HG03159 (cell line): ENCODE results near the gene DNASE1.
"Not testable (repeated sequence)": the region's sequence is repeated elsewhere in the genome, so short reads cannot be mapped to it uniquely, and the experiment has no call there.

ENCODE experiments used
- ATAC-seq: cut with Tn5 transposase; IDR thresholded peaks from one replicate; pipeline ENCODE4 v1.9.1; 2021; ENCODE audit warnings: mild to moderate bottlenecking, moderate library complexity; ENCODE audit not compliant: unreplicated experiment

DNASE1 gene, protein sequence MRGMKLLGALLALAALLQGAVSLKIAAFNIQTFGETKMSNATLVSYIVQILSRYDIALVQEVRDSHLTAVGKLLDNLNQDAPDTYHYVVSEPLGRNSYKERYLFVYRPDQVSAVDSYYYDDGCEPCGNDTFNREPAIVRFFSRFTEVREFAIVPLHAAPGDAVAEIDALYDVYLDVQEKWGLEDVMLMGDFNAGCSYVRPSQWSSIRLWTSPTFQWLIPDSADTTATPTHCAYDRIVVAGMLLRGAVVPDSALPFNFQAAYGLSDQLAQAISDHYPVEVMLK

DNA sequence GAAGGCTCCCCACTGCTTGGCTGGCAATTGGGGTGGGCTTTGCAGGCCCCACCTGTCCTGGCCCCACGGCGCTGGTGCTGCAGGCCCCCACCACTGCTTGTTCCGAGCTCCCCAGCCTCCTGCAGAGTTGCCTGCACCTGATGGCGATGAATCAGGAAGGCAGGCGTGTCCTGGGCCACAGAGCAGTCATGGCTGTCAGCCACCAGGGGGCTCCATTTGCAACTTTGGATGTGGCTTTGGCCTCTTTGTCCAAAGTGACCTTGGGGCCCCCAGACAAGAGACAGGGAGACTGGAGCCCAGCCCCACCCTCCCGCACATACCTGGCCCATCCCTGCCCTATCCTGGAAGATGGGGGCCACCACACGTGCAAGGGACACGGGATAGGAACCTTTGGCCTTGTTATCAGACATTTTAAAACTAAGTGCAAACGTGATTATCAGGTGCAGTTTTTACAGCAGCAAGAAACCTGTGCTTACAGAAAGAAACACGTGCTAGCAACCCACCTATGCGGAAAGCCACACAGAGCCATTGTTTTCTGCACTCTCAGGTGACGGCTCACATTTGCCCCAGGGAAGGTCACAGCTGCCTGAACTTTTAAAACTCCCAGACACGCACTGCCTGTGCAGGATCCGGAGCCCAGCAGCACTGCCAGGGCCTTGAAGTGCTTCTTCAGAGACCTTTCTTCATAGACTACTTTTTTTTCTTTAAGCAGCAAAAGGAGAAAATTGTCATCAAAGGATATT is at the start of gene DNASE1:
Gene DNASE1, plus strand, starts transcription at position 443 of the 743 bp plus-strand sequence. CDS start 683 bp downstream, outside the sequence.
- no peak for ATAC-seq

DNA sequence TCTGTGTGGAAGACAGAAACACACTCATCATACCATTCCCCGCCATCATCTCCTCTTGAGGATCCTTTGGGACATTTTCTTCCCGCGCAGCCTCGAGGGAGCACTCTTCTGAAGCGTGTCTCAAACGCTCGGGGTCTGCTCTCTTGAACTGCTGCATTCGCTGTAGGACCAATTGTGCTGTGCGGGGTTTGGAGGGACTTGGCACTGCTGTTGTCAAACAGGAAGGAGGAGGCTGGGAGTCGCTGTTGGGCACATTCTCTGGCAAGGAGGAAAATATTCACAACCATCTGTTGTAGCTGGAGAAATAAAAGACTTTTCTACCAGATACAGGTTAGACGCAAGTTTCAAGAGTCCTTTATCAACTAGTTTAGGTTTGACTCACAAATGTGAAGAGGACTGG is 48.0 kb upstream of the DNASE1 start:
- no peak for ATAC-seq

DNA sequence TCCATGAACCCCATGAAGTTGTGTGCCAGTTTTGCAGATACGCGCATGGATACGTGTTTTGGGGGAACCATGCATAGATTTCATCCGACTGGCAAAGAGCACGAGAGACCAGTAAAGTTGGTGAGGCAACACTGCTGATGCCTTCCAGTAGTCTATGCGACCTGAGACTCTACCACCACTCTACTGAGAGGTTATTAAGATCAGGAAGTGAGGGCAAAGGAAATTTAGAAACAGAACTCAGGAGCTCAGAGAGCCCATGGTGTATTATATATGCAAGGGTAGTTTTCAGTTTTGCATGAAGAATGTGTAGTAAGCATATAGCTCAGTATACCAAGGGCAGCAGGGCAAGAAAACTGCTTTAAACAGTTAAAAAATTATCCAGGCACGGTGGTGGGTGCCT is 47.3 kb upstream of the DNASE1 start:
- no peak for ATAC-seq

DNA sequence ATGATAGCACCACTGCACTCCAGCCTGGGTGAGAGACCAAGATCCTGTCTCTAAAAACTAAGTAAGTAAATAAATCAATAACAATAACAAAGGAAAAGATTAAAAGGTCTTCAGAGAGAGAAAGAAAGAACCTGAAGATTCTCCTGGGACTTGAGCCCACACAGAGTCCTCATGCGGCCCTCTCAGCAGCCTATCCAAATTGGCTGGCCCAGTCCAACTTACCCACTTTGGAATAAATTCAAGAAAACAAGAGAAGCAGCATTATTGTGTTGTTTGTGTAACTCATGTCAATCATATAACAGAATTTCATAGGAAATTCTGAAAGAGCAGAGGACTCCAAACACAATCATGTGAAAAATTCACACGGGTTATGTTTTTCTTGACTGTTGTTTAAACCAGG is 46.9 kb upstream of the DNASE1 start:
- ATAC-seq: no peak

DNA sequence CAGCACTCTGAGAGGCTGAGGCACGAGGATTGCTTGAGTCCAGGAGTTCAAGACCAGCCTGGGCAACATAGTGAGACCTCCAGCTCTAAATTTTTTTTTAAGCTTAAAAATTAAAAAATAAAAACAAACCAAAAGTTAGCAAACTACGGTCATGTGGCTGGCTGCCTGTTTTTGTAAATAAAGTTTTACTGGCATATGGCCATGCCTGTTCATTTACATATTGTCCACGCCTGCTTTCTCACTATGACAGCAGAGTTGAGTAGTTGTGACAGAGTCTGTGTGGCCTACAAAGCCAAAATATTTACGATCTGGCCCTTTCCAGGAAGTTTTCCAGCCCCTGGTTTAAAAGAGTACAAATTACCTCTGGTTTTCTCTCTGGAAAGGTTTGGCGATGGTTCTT is 46.4 kb upstream of the DNASE1 start:
- no peak for ATAC-seq

DNA sequence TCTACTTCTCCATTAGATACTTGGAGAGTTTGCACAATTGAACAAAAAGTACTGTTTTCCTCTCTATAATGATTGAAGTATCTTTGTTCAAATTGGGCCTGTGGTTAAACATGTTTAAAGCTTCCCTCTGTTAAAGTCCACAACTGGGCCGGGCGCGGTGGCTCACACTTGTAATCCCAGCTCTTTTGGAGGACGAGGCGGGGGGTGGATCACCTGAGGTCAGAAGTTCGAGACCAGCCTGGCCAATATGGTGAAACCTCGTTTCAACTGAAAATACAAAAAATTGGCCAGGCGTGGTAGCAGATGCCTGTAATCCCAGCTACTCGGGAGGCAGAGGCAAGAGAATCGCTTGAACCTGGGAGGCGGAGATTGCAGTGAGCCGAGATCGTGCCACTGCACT is 45.5 kb upstream of the DNASE1 start:
- not testable (repeated sequence) for ATAC-seq

DNA sequence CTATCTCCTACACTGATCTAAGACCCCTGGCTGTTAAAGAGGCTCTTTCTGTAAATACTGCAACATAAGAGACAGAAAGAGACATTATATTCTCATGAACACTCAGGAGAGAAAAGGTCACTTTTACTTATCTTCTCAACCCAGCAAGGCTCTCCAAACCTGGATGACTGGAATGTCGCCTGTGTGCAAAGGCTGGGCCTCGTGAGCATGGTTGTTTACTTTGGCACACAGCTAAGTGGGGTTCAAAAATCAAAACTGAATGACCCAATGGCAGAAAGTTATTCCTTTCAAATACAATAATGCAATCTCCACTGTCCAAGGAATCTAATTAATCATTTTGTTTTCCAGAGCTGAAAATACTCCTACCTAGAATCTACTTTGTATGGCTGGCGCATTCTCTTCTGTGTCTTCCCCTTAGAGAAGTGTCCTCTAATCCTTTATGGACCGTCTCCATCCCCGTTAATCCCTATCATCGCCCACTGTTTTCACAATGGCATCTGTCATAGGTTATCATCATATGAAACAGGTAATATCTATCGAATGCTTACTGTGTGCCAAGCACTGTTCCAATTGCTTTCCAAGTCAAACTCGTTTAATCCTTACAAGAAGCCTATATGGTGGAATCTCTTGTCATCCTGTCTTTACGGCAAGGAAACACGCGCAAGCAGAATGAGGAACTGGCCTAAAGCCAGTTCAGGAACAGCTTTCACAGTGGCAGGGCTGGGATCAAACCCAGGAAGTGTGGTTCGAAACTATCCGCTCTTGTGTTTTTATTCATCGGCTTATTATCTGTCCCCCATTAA is 44.4 kb upstream of the DNASE1 start:
- ATAC-seq: no peak

DNA sequence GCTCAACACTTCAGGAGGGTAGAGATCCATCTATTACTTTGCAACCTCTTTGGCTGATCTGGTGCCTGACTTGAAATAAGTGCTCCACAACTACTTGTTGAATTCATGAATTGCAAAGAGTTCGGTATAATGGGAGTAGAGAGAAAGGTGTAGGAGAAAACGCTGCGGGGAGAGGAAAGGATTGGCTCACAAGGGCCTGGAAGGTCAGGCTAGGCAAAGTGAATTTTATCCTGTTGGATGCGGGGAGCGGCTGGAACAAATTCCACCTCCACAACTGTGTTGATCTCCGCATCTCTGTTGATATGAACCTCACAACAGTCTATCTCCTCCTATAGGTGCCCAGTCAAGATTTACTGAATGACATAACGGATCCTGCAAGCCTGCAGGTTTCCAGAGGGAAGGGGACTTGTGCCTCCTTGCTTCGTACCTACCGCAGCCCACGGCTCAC is 43.8 kb upstream of the DNASE1 start:
- ATAC-seq: no peak

DNA sequence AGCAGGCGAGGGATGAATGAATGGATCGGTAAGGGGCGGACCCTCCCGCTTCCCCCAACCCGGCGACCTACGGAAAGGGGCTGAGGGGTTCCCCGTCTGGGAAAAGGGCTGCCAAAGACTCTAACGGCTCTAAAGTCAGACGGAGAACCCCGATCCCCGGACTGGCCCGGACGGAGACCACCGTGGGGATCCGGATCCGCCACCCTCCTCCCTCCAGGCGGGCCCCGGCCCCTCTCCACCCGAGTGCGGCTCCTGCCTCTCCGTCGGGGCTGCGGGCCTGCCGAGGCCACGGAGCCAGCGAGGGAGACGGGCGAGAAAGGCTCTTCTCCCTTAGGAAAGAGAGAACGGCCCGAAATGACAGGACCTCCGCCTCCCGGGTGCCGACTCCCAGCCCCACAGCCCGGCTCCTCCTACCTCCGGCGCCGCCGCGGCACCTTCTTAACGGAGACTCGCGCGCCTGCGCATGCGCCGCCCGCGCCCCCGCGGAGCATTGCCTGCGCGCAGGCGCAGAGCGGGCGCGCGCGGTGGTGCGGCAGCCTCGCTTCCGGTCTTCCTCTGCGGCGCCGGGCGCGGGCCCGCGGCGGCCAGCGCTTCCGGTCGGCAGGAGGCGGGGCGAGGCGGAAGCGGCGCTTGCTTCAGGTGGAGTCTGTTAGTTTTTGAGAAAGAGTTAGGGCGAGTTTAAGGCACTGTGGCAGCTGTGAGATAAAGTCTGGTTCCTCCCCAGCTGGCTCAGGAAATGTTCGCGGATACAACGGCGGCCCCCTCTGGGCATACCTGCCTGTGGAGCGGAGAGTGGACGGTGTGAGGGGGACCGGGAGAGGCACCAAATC is 43.1 kb upstream of the DNASE1 start, which contains the start of gene SLX4:
Gene SLX4, minus strand, starts transcription at position 461 of the 830 bp plus-strand sequence. CDS start 2,642 bp downstream, outside the sequence.
- peak; percentile 81 for ATAC-seq

DNA sequence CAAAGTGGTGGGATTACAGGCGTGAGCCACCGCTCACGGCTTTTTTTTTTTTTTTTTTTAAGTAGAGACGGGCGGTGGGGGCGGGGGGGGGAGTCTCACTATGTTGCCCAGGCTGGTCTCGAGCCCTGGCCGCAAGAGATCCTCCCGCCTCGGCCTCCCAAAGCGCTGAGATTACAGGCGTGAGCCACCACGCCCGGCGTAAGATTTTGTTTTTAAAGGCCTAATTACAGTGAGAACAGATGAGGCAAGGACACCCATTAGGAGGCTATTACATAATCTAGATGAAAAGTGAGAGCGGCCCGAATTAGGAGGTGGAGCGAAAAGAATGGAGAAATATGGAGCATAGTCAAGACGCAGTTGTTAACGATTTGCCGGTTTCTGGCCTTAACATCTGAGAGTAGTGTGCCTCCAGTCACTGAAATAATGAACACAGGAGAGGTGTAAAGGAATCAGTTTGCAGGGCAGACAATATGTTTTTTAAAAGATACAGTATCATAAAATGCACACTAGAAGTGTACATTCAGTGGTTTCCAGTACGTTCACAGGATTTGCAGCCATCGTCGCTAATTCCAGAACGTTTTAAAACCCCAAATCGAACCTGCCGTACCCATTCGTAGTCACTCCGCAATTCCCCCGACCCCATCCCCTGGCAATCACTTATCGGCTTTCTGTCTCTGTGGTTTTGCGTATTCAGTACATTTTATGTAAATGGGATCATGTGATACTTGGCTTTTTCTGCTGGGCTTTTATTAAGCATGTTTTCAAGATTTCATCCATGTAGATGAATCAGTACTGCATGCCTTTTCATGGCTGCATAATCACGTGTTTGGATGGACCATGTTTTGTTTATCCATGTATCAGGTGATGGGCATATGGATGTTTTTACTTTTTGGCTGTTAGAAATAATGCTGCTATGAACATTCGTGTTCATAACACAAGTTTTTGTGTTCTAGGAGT is 41.7 kb upstream of the DNASE1 start:
- no peak for ATAC-seq

DNA sequence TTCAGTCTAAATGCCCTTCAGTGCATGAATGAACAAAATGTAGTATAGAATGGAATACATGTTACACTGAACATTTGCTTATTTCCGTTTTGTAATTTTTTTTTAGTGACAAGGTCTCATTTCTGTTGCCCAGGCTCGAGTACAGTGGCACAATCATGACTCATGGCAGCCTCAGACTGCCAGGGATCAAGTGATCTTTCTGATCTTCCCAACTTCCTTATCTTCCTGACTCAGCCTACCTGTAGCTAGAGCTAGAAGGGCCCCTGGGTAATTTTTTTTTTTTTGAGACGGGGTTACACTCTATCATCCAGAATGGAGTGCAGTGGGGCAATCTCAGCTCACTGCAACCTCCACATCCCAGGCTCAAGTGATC is 35.7 kb upstream of the DNASE1 start:
- ATAC-seq: no peak

DNA sequence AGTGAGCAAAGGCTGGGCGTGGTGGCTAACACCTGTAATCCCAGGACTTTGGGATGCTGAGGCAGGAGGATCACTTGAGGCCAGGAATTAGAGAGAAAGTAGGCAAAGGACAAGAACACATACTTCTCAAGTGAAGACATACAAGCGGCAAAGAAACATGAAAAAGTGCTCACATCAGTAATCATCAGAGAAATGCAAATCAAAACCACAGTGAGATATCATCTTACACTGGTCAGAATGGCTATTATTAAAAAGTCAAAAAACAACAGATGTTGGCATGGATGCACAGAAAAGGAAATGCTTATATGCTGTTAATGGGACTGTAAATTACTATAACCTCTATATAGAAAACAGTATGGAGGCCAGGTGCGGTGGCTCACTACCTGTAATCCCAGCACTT is 30.8 kb upstream of the DNASE1 start:
- no peak for ATAC-seq

DNA sequence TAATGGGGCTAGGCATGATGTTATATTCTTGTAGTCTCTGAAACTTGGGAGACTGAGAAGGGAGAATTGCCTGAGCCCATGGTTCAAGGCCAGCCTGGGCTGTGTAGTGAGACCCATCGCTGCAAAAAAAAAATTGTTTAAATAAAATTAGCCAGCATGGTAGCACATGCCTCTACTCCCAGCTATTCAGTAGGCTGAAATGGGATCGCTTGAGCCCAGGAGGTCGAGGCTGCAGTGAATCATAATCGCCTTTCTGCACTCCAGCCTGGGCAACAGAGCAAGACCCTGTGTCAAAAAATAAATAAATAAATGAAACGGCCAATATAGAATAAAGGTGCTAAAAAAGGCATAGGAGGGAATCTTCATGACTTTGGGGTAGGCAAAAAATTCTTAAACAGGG is 29.2 kb upstream of the DNASE1 start:
- ATAC-seq: no peak

DNA sequence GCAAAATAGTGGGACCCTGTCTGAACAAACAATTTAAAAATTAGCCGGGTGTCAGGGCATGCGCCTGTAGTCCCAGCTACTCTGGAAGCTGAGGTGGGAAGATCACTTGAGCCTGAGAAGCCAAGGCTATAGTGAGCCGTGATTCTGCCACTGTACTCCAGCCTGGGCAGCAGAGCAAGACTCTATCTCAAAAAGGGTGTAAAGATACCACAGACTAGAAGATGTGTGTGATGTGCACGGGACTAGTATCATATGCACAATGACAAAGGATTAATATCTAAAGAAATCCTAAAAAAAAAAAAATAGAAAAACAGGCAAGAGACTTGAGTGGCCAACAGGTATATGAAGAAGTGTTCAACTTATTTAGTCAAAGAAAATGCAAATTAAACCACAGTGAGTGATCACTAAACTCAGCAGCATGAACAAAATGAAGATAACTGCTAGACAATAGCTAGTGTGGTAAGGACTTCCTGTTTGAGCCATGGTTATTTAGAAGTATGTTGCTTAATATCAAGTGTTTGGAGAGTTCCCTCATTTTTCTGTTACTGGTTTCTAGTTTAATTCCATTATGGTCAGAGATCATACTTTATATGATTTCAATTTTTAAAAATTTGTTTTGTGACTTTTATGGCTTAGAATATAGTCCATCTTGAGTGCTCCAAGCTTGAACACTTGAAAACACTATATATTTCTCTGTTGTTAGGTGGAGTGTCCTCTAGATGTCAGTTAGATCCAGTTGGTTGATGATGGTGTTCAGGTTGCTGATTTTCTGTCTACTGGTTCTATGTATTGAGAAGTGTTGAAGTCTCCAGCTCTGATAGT is 28.4 kb upstream of the DNASE1 start:
- ATAC-seq: peak; percentile 54

DNA sequence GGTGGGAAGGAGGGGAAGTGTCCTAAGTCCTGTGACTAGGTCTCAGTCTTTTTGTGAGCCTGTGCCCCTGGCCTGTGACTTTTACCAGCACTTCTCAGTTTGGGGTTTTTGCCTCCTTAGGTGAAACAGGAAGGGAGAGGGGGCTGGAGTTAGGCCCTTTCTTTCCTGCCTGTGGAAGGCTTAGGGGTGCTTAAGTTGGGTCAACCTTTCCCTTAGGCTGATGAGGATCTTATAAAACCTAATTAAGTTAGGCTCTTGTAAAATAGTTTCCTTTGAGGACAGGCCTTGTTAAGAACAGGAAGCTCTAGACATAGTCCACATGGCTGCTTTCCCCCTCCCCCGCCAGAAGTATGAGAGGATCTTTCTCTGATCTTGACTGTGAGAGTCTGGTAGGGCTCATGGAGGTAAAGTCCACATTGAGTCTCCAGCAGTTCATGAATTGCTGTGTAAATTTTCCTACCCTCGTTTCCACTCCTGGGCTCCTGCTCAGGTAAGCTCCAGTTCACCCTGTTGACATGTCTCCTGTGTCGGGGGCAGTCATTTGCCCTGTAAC is 17.0 kb upstream of the DNASE1 start:
- no peak for ATAC-seq

DNA sequence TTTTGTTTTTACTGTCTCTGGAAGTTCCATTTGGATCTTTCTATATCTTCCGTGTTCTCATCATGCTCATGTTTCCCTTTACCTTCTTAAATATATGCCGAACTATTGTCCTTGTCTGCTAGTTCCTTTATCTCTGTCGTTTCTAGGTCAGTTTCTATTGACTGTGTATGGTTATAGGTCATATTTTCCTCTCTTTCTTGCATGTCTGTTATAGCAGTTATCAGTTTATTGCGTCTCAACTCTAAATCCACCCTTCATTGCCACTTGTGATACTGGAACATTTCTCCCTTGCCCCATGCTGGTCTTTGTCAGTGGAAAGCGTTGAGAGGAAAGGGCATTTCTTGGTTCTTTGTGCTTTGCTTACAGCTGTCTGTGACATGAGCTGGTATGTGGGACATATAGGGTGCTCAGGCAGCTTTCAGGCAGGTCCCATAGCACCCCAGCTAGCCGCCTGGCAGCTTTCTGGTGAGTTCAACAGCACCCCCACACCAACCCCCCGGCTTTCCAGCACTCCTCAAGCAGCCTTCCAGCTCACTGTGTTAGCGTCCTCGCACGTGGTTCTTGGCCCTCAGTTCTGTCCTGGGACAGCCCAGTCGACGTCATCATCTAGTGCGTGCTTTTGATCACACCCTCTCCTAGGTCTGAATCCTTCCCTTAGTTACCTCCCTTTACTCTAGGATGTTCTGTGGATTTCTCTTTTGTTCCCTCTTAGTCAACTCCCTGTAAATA is 15.4 kb upstream of the DNASE1 start:
- ATAC-seq: no peak

DNA sequence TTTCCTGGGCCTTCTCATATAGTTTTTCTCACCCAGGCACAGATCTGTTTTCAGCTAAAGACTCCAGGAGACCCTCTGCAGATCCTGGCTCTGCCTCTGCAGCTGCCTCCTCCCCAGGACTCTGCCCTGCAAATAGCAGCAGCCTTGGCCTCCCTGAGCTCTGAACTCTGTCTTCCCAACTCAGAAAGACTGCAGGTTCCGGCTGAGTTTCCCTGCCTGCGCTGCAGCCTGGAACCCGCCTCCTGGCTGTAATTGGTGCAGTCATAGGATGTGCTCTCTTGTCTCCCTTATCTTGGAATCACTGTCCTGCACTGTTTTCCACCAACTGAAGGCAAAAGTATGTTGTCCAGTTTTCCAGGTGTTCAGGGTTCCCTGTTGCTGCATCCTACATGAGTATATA is 14.3 kb upstream of the DNASE1 start:
- ATAC-seq: no peak
